GM21717 (cell line): ENCODE measurements around the gene TIMM17B.
A peak's percentile ranks its signal among the peaks of the same experiment; 100 is the strongest.

Experiments used
- ATAC-seq: cut with Tn5 transposase; IDR thresholded peaks from one replicate; pipeline ENCODE4 v1.9.1; 2021; ENCODE audit warnings: mild to moderate bottlenecking, moderate library complexity; ENCODE audit not compliant: unreplicated experiment

The TIMM17B gene

DNA sequence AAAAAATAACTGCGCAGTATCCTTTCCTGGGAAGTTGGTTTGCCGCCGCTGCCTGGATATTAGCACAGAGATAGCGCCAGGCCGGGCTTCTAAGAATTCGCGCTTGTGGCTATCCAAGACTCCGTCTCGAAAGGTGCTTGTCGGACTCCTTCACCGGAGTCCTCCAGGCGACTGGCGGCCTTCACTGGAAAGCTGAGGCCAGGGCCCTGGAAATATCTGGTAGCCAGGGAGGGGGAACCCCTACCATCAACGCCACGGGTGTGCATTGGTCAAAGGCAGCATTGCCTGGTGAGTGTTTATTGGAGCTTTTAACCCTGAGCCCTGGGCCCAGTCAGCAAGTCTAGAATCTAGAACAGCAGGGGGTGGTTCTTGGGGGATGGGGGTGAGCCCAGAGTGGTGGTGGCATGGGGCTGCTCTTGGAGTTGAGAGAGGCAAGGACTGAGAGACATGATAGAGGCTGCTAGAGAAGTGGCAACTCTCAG, 21.8 kb upstream of the TIMM17B start:
- peak; percentile 9 for ATAC-seq

DNA sequence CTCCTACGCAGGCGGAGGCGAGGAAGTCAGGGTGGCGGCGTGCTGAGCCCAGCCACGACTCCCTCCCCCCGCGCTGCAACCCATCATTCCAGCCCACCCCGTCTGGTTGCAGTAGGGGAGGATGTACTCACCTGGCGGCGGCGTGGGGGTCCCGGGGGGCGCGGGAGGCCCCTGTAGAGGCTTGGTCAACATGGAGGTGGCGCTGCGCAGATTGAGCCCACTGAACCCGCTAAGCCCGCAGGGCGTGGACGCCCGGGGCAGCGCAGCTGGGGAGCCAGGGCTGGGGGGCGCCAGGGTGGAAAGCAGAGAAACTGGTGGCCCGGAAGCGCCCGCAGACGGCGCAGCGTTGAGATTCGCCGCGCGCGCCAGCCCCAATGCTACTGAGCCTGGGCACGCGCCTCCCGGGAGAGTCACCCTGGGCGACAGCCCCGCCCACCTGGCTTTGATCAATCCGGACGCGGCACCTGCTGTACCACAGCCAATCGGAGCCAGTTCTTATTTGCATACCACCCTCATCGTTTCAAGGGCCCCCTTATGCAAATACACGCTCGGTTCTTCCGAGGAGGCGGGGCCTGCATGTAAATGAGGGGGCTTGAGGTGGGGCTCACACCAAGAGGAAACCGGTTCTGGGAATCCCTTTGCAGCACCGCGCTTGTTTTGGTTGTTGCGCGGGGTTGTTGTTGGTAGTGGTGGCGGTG, 21.2 kb upstream of the TIMM17B start, which contains the start of gene PIM2:
PIM2 (minus strand) TSS at position 382 of the 698 bp plus-strand sequence; CDS start at position 192, 190 bp downstream.
- ATAC-seq: peak; percentile 63

DNA sequence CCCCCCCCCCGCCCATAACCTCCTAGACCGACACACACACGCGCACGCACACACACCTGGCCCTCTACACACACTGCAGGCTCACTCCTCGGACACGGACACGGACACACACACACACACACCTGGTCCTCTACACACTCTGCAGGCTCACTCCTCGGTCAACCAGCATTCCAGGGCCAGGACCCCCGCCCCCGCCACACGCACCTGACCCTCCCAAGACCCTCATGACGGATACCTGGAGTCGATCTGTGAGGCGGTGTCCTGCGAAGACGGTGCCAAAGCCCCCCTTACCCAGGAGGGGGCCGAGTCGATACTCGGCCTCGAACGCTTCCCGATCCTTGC, 20.7 kb upstream of the TIMM17B start:
- no peak for ATAC-seq

DNA sequence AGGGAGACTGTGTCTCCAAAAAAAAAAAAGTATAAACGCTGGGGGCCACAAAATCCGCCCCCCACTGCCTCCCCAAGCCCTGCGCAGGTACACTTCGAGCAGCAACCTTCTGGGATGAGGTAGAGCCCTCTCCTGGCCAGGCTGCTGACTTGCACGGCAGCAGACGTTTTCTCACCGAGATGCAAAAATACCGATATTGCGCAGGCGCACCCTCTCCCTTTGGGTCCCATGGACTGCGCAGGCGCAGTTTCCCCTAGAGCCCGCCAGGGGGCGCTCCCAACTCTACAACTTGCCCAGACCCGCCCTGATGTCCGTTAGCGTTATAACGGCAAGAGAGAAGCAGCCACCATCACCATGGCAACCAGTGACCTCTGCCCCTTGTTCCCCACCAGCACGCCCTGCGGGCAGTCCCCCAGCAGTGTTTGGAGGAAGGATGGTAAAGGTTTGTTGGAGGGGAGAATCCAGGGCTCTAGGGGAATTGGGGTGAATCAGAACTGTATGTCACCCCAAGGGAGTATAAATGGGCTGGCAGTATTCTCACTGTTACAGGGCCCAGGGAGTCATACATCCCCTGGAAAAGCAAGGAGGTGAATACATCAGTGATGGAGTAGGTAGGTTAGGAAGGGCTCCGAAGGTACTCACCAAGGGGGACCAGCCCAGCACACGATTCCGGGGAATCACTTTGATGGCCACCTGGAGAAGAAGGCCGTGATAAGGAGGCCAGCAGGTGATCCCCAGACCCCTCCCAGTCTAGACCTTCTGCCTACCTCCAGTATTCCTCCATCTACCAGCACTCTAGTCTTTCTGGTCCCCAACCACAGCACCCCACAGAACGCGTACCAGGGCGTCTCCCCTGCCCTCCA, 19.8 kb upstream of the TIMM17B start:
- peak; percentile 32 for ATAC-seq

DNA sequence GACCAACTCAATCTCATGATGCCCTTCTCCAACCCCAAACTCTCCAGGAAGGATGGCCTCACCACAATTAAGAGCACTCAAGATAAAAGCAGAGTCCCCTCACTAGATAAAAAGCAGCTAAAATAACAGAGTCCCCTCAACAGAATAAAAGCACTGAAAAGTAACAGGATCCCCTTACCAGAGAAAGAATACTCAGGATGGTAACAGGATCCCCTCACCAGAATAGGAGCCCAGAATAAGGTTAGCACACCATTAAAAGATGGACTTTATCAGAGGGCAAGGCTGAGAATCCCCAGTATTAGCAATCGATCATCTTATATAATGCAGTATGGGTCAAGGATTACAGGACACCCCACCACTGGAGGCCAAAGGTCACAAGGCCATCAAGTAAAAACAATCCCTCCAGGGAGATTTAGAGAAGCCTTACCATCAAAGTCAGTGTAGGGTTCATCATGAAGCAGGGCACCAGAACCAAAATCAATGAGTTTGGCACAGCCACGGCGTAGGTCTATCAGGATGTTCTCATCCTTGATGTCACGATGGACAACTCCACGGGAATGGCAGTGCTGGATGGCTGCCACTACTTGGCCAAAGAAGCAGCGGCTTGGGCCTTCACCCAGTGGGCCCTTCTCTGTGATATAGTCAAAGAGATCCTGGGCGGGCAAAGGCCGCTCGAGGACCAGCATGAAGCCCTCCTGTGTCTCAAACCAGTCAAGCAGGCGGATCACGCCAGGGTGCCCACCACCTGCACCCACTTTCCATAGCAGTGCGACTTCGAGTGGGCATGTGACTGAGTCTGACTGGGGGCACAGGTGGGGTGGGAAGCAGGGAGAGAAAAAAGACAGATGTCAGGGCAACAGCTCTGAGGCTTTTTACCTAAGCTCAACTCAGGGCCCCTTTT, 17.3 kb upstream of the TIMM17B start:
- no peak for ATAC-seq

DNA sequence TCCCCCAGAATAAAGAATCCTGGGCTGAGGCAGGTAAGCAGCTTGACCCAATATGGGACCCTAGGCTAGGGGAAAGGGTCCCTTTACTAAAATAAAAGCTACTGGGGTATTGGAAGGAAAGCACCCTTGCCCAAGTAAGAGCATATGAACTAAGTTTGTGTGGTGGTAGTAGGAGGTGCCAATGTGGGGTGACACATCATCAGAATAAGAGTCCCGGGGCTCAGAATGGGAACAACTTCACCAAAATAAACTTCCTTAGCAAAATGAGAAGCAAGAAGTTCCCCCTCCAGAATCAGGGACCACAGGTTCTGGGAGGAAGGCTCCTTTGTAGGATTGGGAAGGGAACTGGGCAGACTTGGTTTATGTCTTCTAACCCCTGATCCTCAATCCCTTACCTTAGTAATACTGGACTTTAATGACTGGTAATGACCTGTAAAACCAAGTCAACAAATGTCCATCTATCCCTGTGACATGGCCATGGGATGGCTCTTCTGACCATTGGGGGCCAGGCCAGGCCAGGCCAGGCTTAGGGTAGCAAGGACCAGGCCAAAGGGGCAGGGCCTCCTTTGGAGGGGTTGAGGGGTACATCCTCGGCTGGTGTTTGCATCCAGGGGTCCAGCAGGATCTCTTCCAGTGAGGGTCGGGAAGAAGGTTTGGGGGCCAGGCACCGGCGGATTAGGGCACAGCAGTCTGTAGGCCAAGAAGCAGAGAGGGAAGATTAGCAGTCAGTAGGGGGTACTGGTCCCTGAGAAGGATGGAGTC, 16.2 kb upstream of the TIMM17B start:
- ATAC-seq: no peak

DNA sequence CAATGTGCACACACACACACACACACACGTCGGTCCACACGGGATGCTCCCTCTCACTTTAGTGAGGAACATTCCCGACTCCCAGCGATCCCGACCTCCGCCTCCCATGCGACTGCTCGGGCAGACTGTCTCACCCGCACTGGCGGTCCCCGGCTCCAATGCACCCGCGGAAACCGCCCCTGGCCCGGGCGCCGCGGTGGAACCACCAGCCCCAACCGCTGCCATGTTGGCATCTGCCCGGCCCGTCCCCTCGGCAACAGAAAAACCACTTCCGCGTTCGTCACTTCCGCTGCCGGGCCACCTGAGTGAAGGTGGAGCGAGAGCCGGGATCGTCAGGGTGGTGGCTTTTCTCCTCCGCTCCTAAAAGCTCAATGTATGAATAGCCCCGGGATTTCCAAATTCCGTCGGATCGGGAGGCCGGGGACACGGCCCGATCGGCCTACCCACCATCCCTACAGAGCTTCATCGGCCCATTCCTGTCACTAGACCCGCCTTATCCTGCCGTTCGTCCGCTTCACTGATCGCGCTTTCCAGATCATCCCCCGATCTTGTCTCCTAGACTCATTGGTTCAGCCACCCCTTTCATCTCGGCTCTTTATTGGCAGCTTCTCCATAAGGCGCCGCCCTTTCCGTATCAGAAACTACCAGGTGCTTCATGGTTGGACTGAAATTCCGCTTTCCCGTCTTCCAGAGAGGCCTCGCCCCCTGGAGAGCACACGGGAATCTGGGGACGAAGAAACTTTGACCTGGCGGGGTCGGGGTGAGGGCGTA, 14.0 kb upstream of the TIMM17B start, which contains the start of gene SLC35A2:
SLC35A2 (minus strand) TSS at position 235 of the 771 bp plus-strand sequence; CDS start at position 225, 10 bp downstream.
- ATAC-seq: peak; percentile 42

DNA sequence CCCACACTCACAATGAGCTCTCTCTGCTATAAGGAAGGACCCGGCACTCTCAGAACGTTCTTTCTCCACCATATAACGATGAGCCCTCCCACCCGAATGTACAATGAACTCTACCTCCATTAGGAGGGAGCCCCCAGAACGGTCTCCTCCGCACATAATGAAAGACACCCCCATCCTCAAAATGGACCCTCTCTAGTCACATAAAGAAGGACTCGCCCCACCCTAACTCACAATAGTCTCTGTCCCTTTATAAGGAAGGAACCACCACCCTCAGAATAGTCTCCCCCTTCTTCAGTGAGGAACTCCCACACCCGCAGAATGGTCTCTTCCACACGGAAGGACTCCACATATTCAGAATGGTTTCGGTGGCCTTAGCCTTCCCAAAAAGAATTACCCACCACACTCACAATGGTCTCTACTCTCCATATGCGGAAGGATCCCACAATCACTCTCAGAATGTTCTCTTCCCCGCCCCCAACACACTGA, 13.4 kb upstream of the TIMM17B start:
- peak; percentile 4 for ATAC-seq

DNA sequence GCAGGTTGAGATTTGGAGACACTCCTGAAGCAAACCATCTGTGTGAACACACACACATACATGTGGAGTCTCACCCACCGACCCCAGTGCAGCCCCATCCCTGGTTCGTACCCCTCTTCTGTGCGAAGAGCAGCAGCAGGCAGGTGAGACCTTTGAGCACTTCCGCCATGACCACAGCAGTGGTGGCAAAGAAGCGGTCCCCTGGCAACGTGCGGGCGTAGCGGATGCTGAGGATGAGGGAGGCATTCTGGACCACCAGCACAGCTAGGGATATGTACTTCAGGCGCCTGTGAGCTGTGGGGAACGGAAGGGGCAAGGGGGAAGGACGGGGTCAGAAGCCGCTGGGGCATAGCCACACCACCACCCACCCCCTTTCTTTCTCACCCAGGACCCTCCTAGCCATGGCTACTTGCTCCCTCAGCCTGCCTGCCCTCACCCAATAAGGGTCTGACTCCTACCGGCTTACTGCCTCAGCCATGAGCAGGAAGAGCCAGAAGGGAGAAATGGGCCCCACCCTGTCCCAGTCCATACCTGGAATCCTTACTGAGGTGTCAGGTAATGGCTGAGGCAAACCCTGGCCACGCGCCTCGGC, 12.2 kb upstream of the TIMM17B start:
- ATAC-seq: no peak

DNA sequence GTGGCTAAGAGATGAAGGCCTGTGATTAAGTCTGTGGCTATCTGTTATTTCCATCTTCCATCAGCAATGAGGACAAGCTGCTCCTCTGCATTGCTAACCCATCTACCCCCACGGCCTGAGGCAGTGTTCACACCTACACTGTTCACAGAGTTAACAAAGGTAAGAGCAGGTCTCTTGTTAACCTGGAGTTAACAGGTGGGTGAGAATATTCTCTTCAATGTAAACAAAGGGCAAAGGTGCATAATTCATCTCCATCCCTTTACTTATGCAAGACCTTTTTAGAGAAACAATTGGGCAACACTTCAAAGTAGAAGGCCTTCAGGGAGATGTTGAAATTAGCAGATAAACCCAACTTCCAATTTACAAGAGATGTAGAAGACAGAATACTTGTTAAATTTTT, 11.0 kb upstream of the TIMM17B start:
- no peak for ATAC-seq

DNA sequence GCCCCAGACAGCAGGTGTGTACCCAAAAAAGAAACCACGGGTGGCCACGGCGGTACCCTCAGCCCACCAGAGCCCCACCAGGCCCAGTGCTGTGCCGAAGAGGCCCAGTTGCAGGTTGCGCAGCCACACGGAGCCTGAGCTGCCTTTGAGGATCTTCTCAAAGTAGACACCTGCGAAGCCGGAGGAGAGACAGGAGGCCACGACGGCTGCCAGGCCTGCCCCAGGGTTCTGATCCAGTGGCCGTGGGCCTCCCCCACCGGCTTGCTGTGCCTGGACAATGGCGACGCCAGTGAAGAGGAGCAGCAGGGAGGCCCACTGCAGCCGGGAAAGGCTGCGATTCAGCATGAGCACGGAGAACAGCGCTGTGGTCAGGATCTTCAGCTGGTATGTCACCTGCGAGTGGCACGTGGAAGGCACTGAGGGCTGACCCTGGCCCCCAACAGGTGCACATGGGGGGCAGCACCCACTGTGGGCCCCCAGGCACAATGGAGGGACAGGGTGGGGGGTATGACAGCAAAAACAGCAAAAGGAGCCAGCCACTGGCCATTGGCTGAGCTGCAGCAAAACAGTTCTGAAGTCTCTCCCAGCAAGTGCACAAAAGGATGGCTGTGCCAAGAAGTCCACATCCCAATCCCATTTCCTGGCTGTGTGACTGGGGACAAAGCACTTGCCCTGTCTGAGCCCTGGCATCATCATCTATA, 7.7 kb upstream of the TIMM17B start:
- ATAC-seq: no peak

DNA sequence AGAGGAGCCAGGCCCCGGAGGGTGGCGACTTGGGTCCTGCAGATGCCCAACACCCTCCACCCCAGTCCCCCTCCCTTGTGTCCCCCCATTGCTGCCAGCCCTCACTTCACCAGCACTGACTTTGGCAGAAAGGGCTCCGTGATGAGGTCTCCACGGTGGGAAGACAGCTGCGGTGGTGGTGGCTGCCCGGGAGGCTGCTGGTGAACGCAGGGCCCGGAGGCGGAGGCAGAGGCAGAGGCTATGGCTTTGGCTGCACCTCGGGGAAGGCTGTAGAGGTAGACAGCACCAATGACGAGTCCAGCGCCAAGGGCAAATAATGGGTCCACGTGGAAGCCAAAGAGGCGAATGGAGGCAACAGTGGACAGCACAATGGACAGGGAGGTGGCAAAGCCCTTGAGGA, 7.1 kb upstream of the TIMM17B start:
- ATAC-seq: no peak

DNA sequence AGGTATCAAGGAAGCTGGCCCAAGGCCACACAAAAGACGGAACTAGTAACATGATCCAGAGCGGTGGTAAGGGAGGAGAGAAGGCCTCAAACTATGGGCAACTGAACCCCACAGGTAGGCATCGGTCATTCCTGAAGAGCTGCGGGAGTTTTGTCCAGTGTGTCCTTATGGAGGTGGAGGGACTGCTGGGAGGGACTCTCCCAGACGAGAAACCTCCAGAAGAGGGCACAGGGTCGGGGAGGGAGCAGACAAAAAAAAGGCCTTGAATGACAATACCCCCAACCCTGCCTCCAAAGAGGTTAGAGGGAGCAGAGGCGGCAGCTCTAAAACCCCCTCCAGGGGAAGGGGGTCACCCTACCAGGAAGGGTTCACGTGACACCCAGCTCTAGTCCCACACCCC, 6.6 kb upstream of the TIMM17B start:
- no peak for ATAC-seq

DNA sequence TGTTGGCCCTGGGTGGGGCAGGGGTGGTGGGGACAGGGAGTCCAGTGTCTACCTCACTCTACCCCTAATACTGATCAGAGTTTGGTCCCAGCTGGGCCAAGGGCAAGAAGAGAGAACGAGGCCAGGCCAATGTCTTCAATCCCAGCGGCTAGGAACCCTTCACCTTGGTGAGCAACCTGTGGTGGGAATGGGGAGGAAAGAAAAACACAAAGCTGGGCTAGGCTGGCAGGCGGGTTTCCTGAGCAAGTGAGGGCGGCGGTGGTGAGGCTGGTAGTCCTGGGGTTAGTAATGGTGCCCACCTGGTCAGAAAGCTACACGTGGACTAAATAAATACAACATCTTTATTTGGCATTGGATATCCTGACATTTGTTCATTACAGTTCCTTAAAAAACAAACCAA, 5.7 kb upstream of the TIMM17B start:
- no peak for ATAC-seq

DNA sequence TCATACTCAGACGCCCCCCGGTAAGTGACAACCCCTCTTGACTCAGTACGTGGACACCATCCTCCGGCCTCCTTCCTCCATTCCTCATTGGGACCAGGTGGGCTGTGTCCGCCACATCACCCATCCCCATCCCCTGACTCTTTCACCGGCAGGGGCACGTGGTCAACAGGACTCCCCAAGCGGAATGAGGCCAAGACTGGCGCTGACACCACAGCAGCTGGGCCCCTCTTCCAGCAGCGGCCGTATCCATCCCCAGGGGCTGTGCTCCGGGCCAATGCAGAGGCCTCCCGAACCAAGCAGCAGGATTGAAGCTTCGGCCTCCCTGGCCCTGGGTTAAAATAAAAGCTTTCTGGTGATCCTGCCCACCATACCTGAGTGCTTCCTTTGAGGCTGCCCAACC, 5.2 kb upstream of the TIMM17B start:
- ATAC-seq: no peak

DNA sequence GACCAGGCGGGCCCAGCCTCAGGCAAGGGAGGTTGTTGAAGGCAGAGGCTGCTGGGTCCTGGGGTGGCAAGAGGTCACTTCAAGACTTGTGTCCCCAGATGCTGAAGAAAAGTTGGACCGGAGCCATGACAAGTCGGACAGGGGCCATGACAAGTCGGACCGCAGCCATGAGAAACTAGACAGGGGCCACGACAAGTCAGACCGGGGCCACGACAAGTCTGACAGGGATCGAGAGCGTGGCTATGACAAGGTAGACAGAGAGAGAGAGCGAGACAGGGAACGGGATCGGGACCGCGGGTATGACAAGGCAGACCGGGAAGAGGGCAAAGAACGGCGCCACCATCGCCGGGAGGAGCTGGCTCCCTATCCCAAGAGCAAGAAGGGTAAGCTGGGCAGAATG, 4.6 kb upstream of the TIMM17B start:
- ATAC-seq: no peak

DNA sequence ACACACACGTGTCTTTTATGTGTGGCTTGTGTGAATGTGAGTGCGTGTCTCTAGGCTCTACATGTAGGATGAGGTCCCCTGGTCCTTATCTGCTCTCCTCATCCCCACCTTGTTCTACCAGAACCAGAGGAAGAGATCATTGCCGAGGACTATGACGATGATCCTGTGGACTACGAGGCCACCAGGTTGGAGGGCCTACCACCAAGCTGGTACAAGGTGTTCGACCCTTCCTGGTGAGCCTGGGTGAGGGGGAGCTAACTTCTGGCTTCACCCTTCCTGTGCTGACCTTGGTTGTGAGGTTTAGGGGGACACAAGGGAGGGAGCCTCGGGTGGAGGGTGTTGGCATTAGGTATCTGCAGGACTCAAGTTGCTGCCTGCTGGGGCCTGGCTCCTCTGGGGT, 3.5 kb upstream of the TIMM17B start:
- ATAC-seq: no peak

DNA sequence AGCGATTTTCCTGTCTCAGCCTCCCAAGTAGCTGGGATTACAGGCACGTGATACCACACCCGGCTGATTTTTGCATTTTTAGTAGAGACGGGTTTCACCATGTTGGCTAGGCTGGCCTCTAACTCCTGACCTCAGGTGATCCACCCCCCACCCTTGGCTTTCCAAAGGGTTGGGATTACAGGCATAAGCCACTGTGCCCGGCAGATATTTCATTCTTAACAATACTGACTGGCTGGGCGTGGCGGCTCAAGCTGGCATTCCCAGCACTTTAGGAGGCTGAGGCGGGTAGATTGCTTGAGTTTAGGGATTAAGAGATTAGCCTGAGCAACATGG, 1.5 kb upstream of the TIMM17B start:
- ATAC-seq: no peak
